ENCODE measurements around the gene NEURL2. TPM values are rescaled to one million over a fixed set of nuclear protein-coding genes. Genes with fewer than 3 reads are reported as not detected.
A peak's percentile ranks its signal among the peaks of the same experiment; 100 is the strongest.

NEURL2 gene
- total and polyA plus RNA-seq, 10 of the 15 experiments (the other 5 are each of a cell fraction or from before 2014, with no cell fraction given), result 0.53 to 7.0 (median 2.7) TPM

GRCh38 chr20:45934046-45934585 is 43.1 kb upstream of the NEURL2 start (continued):
- no peak for TF ChIP-seq E4F1 (IDR thresholded peaks at IDR 0.05; ENCODE audit: borderline replicate concordance, partially characterized antibody)
- 0 out of 3 replicates have a peak, but pooled peaks of 1 of the 2 experiments have one; percentile 31 for TF ChIP-seq EGR1 (IDR thresholded peaks at IDR 0.05; ENCODE audit: borderline replicate concordance in 1 of 2, low read depth in 2 of 2, low read length in 2 of 2)
- TF ChIP-seq SREBF2 (IDR thresholded peaks at IDR 0.05; ENCODE audit: low read length), result no peak
- no peak for TF ChIP-seq PAX5 (IDR thresholded peaks at IDR 0.05; ENCODE audit: borderline replicate concordance, low read depth, low read length)
- no peak for TF ChIP-seq RBBP5 (conservative IDR thresholded peaks at IDR 0.05)
- TF ChIP-seq NBN (IDR thresholded peaks at IDR 0.05), result no peak
- no peak for TF ChIP-seq MEF2B (IDR thresholded peaks at IDR 0.05; ENCODE audit: partially characterized antibody, poor library complexity, severe bottlenecking)
- peak; percentile 43; the same call in 1 of the 2 replicates for TF ChIP-seq TBL1XR1 (IDR thresholded peaks at IDR 0.05; ENCODE audit: low read depth, low read length)
- no peak for TF ChIP-seq SUPT20H (IDR thresholded peaks at IDR 0.05; ENCODE audit: borderline replicate concordance, control insufficient read depth, low read depth, low read length)
- no peak for TF ChIP-seq SUZ12 (IDR thresholded peaks at IDR 0.05; ENCODE audit: unreplicated experiment)
- peak; percentile 11 for TF ChIP-seq MYC (IDR thresholded peaks at IDR 0.05; ENCODE audit: insufficient read depth, insufficient read length, insufficient replicate concordance, low read length, severe bottlenecking)
- no peak for TF ChIP-seq NRF1 (conservative IDR thresholded peaks at IDR 0.05; ENCODE audit: low read depth, low read length)
- no peak for TF ChIP-seq PBX3 (IDR thresholded peaks at IDR 0.05; ENCODE audit: insufficient replicate concordance, low read depth, low read length)
- no peak for TF ChIP-seq SPI1 (IDR thresholded peaks at IDR 0.05; ENCODE audit: borderline replicate concordance, insufficient read depth, low read depth, low read length)
- no peak for TF ChIP-seq NFYB (IDR thresholded peaks at IDR 0.05; ENCODE audit: insufficient read depth, low read depth, low read length)
- TF ChIP-seq TARDBP (IDR thresholded peaks at IDR 0.05; ENCODE audit: borderline replicate concordance), result no peak
- TF ChIP-seq EP300 (IDR thresholded peaks at IDR 0.05; ENCODE audit: borderline replicate concordance in 1 of 2, control insufficient read depth in 1 of 2, low read depth in 2 of 2, low read length in 2 of 2), result no peak
- TF ChIP-seq FOS (IDR thresholded peaks at IDR 0.05; ENCODE audit: borderline replicate concordance, extremely low read depth, insufficient read length), result no peak
- TF ChIP-seq FOXK2 (IDR thresholded peaks at IDR 0.05), result no peak
- 0 out of 2 replicates have a peak, but pooled peaks have one; percentile 14 for TF ChIP-seq SIN3A (IDR thresholded peaks at IDR 0.05; ENCODE audit: low read depth, low read length)
- TF ChIP-seq IRF5 (IDR thresholded peaks at IDR 0.05; ENCODE audit: borderline replicate concordance), result no peak
- TF ChIP-seq JUNB (IDR thresholded peaks at IDR 0.05), result no peak
- 0 out of 2 replicates have a peak, but pooled peaks have one; percentile 1 for TF ChIP-seq MXI1 (IDR thresholded peaks at IDR 0.05; ENCODE audit: low read depth, low read length)
- TF ChIP-seq IRF3 (IDR thresholded peaks at IDR 0.05), result 0 out of 2 replicates have a peak, but pooled peaks have one; percentile 5
- no peak for TF ChIP-seq RAD51 (IDR thresholded peaks at IDR 0.05)
